ENCODE measurements around the gene TMEM239.
A peak's percentile ranks its signal among the peaks of the same experiment; 100 is the strongest.

Gene TMEM239

DNA sequence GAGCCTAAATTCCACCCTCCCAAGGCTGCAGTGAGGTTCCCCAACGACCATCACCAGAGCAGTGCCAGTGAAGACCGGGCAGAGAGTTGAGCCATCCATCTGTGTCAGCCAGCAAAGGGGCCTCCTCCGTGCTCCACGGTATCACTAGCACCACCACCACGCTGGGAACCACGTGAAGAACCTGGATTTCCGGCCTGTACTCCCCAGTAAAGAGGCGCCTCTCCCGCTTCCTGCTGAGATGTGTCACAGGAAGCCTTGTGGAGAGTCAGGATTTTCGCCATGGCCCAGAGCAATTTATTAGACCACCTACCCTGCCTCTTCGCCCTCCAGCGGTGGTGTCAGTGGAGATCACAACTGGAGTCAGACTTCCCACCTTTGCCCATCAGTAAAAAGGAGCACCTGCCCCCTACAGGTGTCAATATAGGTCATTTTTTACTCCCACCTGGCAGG is 44.5 kb upstream of the TMEM239 start:
- Histone ChIP-seq H2BK15ac (ENCODE audit: low read depth, poor library complexity, severe bottlenecking) (no peak overlapping the region), H3K27me3 (ENCODE audit: control insufficient read depth in 1 of 2, insufficient read depth in 1 of 2, low read length in 2 of 2) (peaks cover 17 to 49% of the 10 kb centered on the region in 2 experiments), H2BK120ac (ENCODE audit: low read depth, low read length) (no peak overlapping the region), H2BK12ac (ENCODE audit: low read length in 2 of 2) (no peak overlapping the region), H3K36me3 (ENCODE audit: control insufficient read depth in 1 of 2, insufficient read depth in 2 of 2, low read depth in 1 of 2, low read length in 2 of 2) (no peaks in the 10 kb centered on the region), H3K9me3 (ENCODE audit: control insufficient read depth, low read length) (peaks cover 7% of the 10 kb centered on the region), H3K4me3 (ENCODE audit: insufficient read depth in 1 of 2, low read depth in 1 of 2, low read length in 2 of 2) (no peak overlapping the region), H3K9ac (ENCODE audit: low read length) (no peak overlapping the region), H3K4ac (ENCODE audit: low read depth in 1 of 2, low read length in 2 of 2) (no peak overlapping the region), H3K23ac (ENCODE audit: low read length in 2 of 2) (no peak overlapping the region), H2AK5ac (ENCODE audit: low read length, severe bottlenecking) (no peak overlapping the region), H3K4me2 (ENCODE audit: low read length, poor library complexity, severe bottlenecking) (no peak overlapping the region), H4K91ac (ENCODE audit: low read length) (no peak overlapping the region), H2BK5ac (ENCODE audit: low read depth, low read length, poor library complexity, severe bottlenecking) (no peak overlapping the region), H3K18ac (ENCODE audit: low read depth in 1 of 2, low read length in 2 of 2) (no peak overlapping the region), H4K8ac (ENCODE audit: low read length) (peak overlapping the region; percentile 27), H3K14ac (ENCODE audit: low read length in 2 of 2) (no peak overlapping the region), H3K4me1 (ENCODE audit: control insufficient read depth, insufficient read depth, low read depth, low read length) (peaks cover 10% of the 10 kb centered on the region), H3K27ac (ENCODE audit: low read length, poor library complexity, severe bottlenecking) (no peak overlapping the region), H2AFZ (ENCODE audit: low read depth, low read length) (no peak overlapping the region), H3K79me1 (replicated peaks; ENCODE audit: low read length, poor library complexity, severe bottlenecking) (no peaks in the 10 kb centered on the region)
- no peak for DNase-seq
- 47% methylated on average over 12 of the region's 12 CpGs for WGBS

DNA sequence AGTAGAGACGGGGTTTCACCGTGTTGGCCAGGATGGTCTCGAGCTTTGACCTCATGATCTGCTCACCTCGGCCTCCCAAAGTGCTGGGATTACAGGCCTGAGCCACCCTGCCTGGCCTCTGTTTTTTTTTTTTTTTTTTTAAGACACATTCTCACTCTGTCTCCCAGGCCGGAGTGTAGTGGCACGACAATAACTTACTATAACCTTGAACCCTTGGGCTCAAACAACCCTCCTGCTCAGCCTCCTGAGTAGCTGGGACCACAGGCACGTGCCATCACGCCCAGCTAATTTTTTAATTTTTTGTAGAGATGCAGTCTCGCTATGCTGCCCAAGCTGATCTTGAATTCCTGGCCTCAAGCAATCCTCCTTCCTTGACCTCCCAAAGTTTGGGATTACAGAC is 42.4 kb upstream of the TMEM239 start:
- Histone ChIP-seq H3K4ac (ENCODE audit: low read depth in 1 of 2, low read length in 2 of 2) (no peak overlapping the region), H3K27me3 (ENCODE audit: control insufficient read depth in 1 of 2, insufficient read depth in 1 of 2, low read length in 2 of 2) (peaks cover 9 to 27% of the 10 kb centered on the region in 2 experiments), H3K4me1 (ENCODE audit: control insufficient read depth, insufficient read depth, low read depth, low read length) (peaks cover 7% of the 10 kb centered on the region), H4K8ac (ENCODE audit: low read length) (no peak overlapping the region), H2BK120ac (ENCODE audit: low read depth, low read length) (no peak overlapping the region), H3K27ac (ENCODE audit: low read length, poor library complexity, severe bottlenecking) (no peak overlapping the region), H2AK5ac (ENCODE audit: low read length, severe bottlenecking) (no peak overlapping the region), H3K4me3 (ENCODE audit: insufficient read depth in 1 of 2, low read depth in 1 of 2, low read length in 2 of 2) (no peak overlapping the region), H2AFZ (ENCODE audit: low read depth, low read length) (no peak overlapping the region), H3K9ac (ENCODE audit: low read length) (no peak overlapping the region), H3K4me2 (ENCODE audit: low read length, poor library complexity, severe bottlenecking) (no peak overlapping the region), H3K18ac (ENCODE audit: low read depth in 1 of 2, low read length in 2 of 2) (no peak overlapping the region), H3K23ac (ENCODE audit: low read length in 2 of 2) (no peak overlapping the region), H2BK15ac (ENCODE audit: low read depth, poor library complexity, severe bottlenecking) (no peak overlapping the region), H3K79me1 (replicated peaks; ENCODE audit: low read length, poor library complexity, severe bottlenecking) (no peaks in the 10 kb centered on the region), H2BK5ac (ENCODE audit: low read depth, low read length, poor library complexity, severe bottlenecking) (no peak overlapping the region), H3K14ac (ENCODE audit: low read length in 2 of 2) (no peak overlapping the region), H4K91ac (ENCODE audit: low read length) (no peak overlapping the region), H2BK12ac (ENCODE audit: low read length in 2 of 2) (no peak overlapping the region), H3K9me3 (ENCODE audit: control insufficient read depth, low read length) (peaks cover 7% of the 10 kb centered on the region), H3K36me3 (ENCODE audit: control insufficient read depth in 1 of 2, insufficient read depth in 2 of 2, low read depth in 1 of 2, low read length in 2 of 2) (no peaks in the 10 kb centered on the region)
- 87% methylated on average over 9 of the region's 9 CpGs for WGBS
- no peak for DNase-seq

GRCh38 chr20:2775139-2775538 is 41.0 kb upstream of the TMEM239 start:
- Histone ChIP-seq H3K18ac (ENCODE audit: low read depth in 1 of 2, low read length in 2 of 2) (no peak overlapping the region), H2BK5ac (ENCODE audit: low read depth, low read length, poor library complexity, severe bottlenecking) (no peak overlapping the region), H3K14ac (ENCODE audit: low read length in 2 of 2) (no peak overlapping the region), H2BK120ac (ENCODE audit: low read depth, low read length) (no peak overlapping the region), H2BK15ac (ENCODE audit: low read depth, poor library complexity, severe bottlenecking) (no peak overlapping the region), H3K27ac (ENCODE audit: low read length, poor library complexity, severe bottlenecking) (no peak overlapping the region), H2BK12ac (ENCODE audit: low read length in 2 of 2) (no peak overlapping the region), H3K27me3 (ENCODE audit: control insufficient read depth in 1 of 2, insufficient read depth in 1 of 2, low read length in 2 of 2) (peaks cover 0 to 20% of the 10 kb centered on the region in 2 experiments), H3K23ac (ENCODE audit: low read length in 2 of 2) (no peak overlapping the region), H3K79me1 (replicated peaks; ENCODE audit: low read length, poor library complexity, severe bottlenecking) (no peaks in the 10 kb centered on the region), H3K4me2 (ENCODE audit: low read length, poor library complexity, severe bottlenecking) (no peak overlapping the region), H3K9me3 (ENCODE audit: control insufficient read depth, low read length) (peaks cover 7% of the 10 kb centered on the region), H3K36me3 (ENCODE audit: control insufficient read depth in 1 of 2, insufficient read depth in 2 of 2, low read depth in 1 of 2, low read length in 2 of 2) (no peaks in the 10 kb centered on the region), H2AFZ (ENCODE audit: low read depth, low read length) (no peak overlapping the region), H3K4me3 (ENCODE audit: insufficient read depth in 1 of 2, low read depth in 1 of 2, low read length in 2 of 2) (no peak overlapping the region), H3K4ac (ENCODE audit: low read depth in 1 of 2, low read length in 2 of 2) (no peak overlapping the region), H4K8ac (ENCODE audit: low read length) (no peak overlapping the region), H2AK5ac (ENCODE audit: low read length, severe bottlenecking) (no peak overlapping the region), H4K91ac (ENCODE audit: low read length) (no peak overlapping the region), H3K9ac (ENCODE audit: low read length) (no peak overlapping the region), H3K4me1 (ENCODE audit: control insufficient read depth, insufficient read depth, low read depth, low read length) (peaks cover 5% of the 10 kb centered on the region)
- WGBS, result 96% methylated on average over 3 of the region's 3 CpGs
- no peak for DNase-seq

- H2BK5ac ChIP-seq (ENCODE audit: low read depth, low read length, poor library complexity, severe bottlenecking), result no peak overlapping the region
- no peak overlapping the region for H3K4me3 ChIP-seq (ENCODE audit: insufficient read depth in 1 of 2, low read depth in 1 of 2, low read length in 2 of 2)
- H3K18ac ChIP-seq (ENCODE audit: low read depth in 1 of 2, low read length in 2 of 2), result no peak overlapping the region
- H3K4me2 ChIP-seq (ENCODE audit: low read length, poor library complexity, severe bottlenecking), result no peak overlapping the region
- DNase-seq, result no peak
- no peak overlapping the region for H3K23ac ChIP-seq (ENCODE audit: low read length in 2 of 2)
- no peaks in the 10 kb centered on the region for H3K4me1 ChIP-seq (ENCODE audit: control insufficient read depth, insufficient read depth, low read depth, low read length)
- H4K8ac ChIP-seq (ENCODE audit: low read length), result no peak overlapping the region
- H3K4ac ChIP-seq (ENCODE audit: low read depth in 1 of 2, low read length in 2 of 2), result no peak overlapping the region
- no peak overlapping the region for H3K9ac ChIP-seq (ENCODE audit: low read length)
- no peak overlapping the region for H4K91ac ChIP-seq (ENCODE audit: low read length)
- H2AFZ ChIP-seq (ENCODE audit: low read depth, low read length), result no peak overlapping the region
- H3K36me3 ChIP-seq (ENCODE audit: control insufficient read depth in 1 of 2, insufficient read depth in 2 of 2, low read depth in 1 of 2, low read length in 2 of 2), result no peaks in the 10 kb centered on the region
- no peak overlapping the region for H2BK120ac ChIP-seq (ENCODE audit: low read depth, low read length)
- 86% methylated on average over 7 of the region's 10 CpGs for WGBS
- H3K27me3 ChIP-seq (ENCODE audit: control insufficient read depth in 1 of 2, insufficient read depth in 1 of 2, low read length in 2 of 2), result peaks cover 9 to 29% of the 10 kb centered on the region in 2 experiments
- H3K14ac ChIP-seq (ENCODE audit: low read length in 2 of 2), result no peak overlapping the region
- H2BK15ac ChIP-seq (ENCODE audit: low read depth, poor library complexity, severe bottlenecking), result no peak overlapping the region
- no peaks in the 10 kb centered on the region for H3K79me1 ChIP-seq (replicated peaks; ENCODE audit: low read length, poor library complexity, severe bottlenecking)
- H3K27ac ChIP-seq (ENCODE audit: low read length, poor library complexity, severe bottlenecking), result no peak overlapping the region
- H3K9me3 ChIP-seq (ENCODE audit: control insufficient read depth, low read length), result peaks cover 7% of the 10 kb centered on the region
- no peak overlapping the region for H2BK12ac ChIP-seq (ENCODE audit: low read length in 2 of 2)
- no peak overlapping the region for H2AK5ac ChIP-seq (ENCODE audit: low read length, severe bottlenecking)
These were observed 37.4 kb upstream of the TMEM239 start for GRCh38 chr20:2778602-2779321.

Data from mesenchymal stem cell (in vitro differentiated cells and primary cell).